Right cardiac atrium (tissue), 5 donors: ENCODE results near the gene SNTG2. TPM values are rescaled to one million over a fixed set of nuclear protein-coding genes. Genes with fewer than 3 reads are reported as not detected.

Experiments
- ATAC-seq, 2 donors: fragments of 200-7000 bp; cut with Tn5 transposase; one replicate each; pipeline versions ENCODE4 v1.8.0 to v1.9.1; 2020; ENCODE audit warnings: moderate library complexity in 2 of 2, mild to moderate bottlenecking in 1 of 2
- DNase-seq, 3 donors: peaks; one replicate each; pipeline ENCODE4 v3.0.0-alpha.2; 2020
- H3K27ac ChIP-seq: one replicate; pipeline ENCODE4 v1.5.1; 2013; ENCODE audit warnings: mild to moderate bottlenecking, low read length, control low read depth, moderate library complexity
- H3K27me3 ChIP-seq: one replicate; pipeline ENCODE4 v1.6.1; 2013; ENCODE audit not compliant: control insufficient read depth, insufficient read depth
- H3K4me1 ChIP-seq: one replicate; pipeline ENCODE4 v1.6.1; 2013; ENCODE audit warnings: low read length; ENCODE audit not compliant: control insufficient read depth, insufficient read depth
- H3K4me3 ChIP-seq: one replicate; pipeline ENCODE4 v1.5.1; 2013; ENCODE audit warnings: low read length, control low read depth
- H3K9me3 ChIP-seq: one replicate; pipeline ENCODE4 v1.6.1; 2013; ENCODE audit warnings: low read length; ENCODE audit not compliant: control insufficient read depth
- WGBS: extraction: QIAGEN DNeasy Blood & Tissue Kit; methylation state at CpG from one replicate; pipeline ENCODE4 v1.1.7; 2013; 5-methylcytosine and 5-hydroxymethylcytosine counted together
- intact Hi-C, 4 donors: fragments of 100-400 bp; cut with DNase I; formaldehyde crosslinking; loops; one replicate each; pipeline versions ENCODE4 v1.11.0 to v1.14.0; 2022 to 2023
- polyA plus RNA-seq: library from polyadenylated mRNA; stranded (reverse); fragments of 200-250 nt; gene quantifications from one replicate; pipeline ENCODE4 v1.2.3, GENCODE V29; 2013
- total RNA-seq, 4 donors: library from RNA; stranded (reverse); fragmentation: NEBNext Ultra II Directional; extraction: Animal tissue kit (Norgen Biotek cat#: 25700); gene quantifications; one replicate each; pipeline ENCODE4 v1.2.1, GENCODE V29; 2021
- donor health status: healthy with polysubstance abuse.
- donor health status: DM: no; HTN: yes; CAD: no.
- donor health status: DM: no; HTN: no; CAD: no.
- donor health status: DM: no; HTN: yes; CAD: no; lungs with severe emphysema.
- donor health status: DM: yes; HTN: yes; CAD: no.

The SNTG2 gene
- total and polyA plus RNA-seq, 5 donors: 0.34 to 2.0 (median 0.93) TPM; not detected in 1

DNA sequence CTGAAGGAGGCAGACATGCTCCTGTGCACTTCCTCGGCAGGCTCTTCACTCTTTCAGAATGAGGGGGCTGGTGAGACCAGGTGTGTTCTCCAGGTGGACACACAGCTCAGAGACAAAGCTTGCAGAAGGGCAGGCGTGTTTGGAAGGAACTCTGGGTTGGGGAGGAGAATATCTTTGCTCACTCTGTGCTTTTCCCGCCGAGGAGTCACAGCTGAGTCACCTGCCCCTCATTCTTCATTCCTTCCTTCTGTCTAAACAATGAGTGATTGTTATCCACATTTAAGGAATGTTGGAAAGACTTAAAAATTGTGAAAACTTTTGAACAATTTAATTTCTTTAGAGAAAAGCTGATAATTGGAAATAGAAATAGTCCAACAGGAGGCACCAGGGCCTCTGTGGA, 336.3 kb downstream of the SNTG2 start:
- Histone ChIP-seq H3K4me3 (no peak overlapping the region), H3K4me1 (no peaks in the 10 kb centered on the region), H3K27me3 (no peaks in the 10 kb centered on the region), H3K9me3 (no peaks in the 10 kb centered on the region), H3K27ac (no peak overlapping the region)
- DNase-seq (no peak), ATAC-seq (no peak)
- intact Hi-C loops: no loop called here
- WGBS: 81% methylated on average over 4 of the region's 4 CpGs

DNA sequence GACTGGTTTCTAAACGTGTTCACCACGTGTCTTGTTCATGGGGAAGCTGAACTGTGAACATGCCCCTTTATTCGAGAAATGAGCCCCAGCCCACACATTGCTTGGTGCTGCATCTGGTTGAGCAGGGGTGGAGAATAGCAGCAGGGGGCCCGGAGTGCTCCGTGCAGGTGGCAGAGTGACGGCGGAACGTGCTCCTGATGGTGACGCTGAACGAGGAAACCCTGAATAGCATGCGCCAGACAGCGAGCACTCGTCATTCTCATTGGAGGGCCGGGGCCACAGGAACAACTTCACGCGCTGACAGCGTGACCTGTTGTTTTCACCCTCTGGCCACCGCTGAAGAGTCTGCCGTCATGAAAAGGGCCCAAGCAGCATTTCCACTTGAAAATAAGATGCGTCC, 336.8 kb downstream of the SNTG2 start:
- WGBS: 88% methylated on average over 20 of the region's 20 CpGs
- H3K4me3 ChIP-seq: no peak overlapping the region
- no peaks in the 10 kb centered on the region for H3K27me3 ChIP-seq
- intact Hi-C loops: no loop called here
- no peak for DNase-seq
- no peaks in the 10 kb centered on the region for H3K4me1 ChIP-seq
- no peak overlapping the region for H3K27ac ChIP-seq
- ATAC-seq: no peak
- no peaks in the 10 kb centered on the region for H3K9me3 ChIP-seq

DNA sequence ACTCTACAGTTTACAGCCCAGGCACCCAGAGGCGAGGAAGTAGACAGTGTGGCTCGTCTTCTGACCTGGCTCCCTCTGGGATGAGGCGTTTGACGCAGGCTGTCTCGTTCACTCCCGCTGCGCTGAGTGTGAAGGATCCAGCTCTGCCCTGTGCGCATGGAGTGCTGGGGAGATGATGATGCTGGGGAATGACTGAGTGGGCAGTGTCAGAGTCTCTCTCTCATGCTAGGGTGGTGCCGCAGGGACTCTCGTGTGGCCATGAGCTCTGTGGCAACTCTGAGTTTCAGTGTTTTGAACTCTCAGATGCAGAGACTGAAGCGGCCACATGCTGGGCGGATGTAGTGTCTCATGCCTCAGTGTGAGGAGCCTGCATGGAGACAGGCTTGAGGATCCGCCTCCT, 344.3 kb downstream of the SNTG2 start:
- no peak for DNase-seq
- WGBS: 88% methylated on average over 13 of the region's 13 CpGs
- no peaks in the 10 kb centered on the region for H3K9me3 ChIP-seq
- no peak overlapping the region for H3K4me3 ChIP-seq
- H3K27me3 ChIP-seq: no peaks in the 10 kb centered on the region
- ATAC-seq: no peak
- intact Hi-C loops: no loop called here
- no peak overlapping the region for H3K27ac ChIP-seq
- H3K4me1 ChIP-seq: no peaks in the 10 kb centered on the region

DNA sequence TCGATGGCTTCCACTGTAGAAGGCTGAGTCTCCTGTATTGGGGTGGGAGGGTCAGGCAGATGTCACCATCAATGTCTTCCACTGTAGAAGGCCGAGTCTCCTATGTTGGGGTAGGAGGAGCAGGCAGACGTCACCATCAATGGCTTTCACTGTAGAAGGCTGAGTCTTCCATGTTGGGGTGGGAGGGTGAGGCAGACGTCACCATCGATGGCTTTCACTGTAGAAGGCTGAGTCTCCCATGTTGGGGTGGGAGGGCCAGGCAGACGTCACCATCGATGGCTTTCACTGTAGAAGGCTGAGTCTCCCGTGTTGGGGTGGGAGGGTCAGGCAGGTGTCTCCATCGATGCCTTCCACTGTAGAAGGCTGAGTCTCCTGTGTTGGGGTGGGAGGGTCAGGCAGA, 345.1 kb downstream of the SNTG2 start:
- no peaks in the 10 kb centered on the region for H3K4me1 ChIP-seq
- intact Hi-C loops: no loop called here
- no peak overlapping the region for H3K4me3 ChIP-seq
- DNase-seq (no peak), ATAC-seq (no peak)
- no peak overlapping the region for H3K27ac ChIP-seq
- H3K9me3 ChIP-seq: no peaks in the 10 kb centered on the region
- WGBS: 93% methylated on average over 9 of the region's 9 CpGs
- no peaks in the 10 kb centered on the region for H3K27me3 ChIP-seq

DNA sequence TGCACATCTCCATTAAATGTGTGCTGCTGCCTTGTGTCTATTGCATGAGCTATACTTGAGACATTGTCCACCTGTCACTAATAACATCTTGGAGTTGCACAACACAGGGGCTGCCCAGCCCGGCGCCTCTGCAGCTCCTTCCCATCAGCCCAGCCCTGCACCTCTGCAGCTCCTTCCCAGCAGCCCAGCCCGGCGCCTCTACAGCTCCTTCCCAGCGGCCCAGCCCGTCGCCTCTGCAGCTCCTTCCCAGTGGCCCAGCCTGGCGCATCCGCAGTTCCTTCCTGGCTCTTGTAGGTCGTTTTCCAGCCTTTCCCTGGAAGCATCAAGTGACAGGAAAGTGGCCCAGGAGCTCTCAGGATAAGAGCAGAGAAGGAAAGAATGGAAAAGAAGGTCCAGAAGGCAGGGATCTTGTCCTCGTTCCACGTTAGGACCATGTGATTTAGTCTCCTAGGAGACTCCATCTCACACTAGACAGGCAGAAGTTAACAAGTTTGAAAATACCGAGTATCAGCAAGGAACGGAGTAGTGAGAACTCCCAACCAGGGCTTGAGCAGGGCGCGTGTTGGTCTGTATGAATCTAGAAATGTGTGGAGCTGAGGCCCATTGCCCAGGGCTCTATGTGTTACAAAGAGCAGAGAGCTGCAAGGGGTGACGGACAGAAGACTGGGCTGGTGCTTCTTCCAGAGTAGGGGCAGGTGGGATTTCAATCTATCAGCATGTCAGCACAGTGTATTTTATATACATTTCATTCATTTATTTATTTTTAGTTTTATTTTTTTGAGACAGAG, 346.9 kb downstream of the SNTG2 start:
- Histone ChIP-seq H3K27ac (no peak overlapping the region), H3K27me3 (no peaks in the 10 kb centered on the region), H3K9me3 (no peaks in the 10 kb centered on the region), H3K4me1 (no peaks in the 10 kb centered on the region), H3K4me3 (no peak overlapping the region)
- no peak for ATAC-seq
- 75% methylated on average over 17 of the region's 17 CpGs for WGBS
- intact Hi-C loops: no loop called here
- no peak for DNase-seq

DNA sequence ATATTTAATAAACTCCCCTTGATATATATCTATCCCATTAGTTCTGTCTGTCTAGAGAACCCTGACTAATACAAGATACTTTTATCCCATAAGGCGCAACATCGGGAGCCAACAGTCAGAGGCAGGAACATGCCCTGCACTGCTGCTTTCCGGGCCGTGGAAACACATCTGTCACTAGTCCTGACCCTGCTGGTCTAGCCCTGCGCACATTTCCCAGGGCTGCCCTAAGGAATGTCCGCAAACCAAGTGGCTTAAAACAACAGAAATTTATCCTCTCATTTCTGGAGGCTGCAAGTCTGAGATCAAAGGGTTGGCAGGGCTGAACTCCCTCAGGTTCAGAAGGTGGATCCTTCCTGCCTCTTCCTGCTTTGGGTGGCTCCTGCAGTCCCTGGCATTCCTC, 348.4 kb downstream of the SNTG2 start:
- Histone ChIP-seq H3K27ac (no peak overlapping the region), H3K9me3 (no peaks in the 10 kb centered on the region), H3K27me3 (no peaks in the 10 kb centered on the region), H3K4me3 (no peak overlapping the region), H3K4me1 (no peaks in the 10 kb centered on the region)
- intact Hi-C loops: no loop called here
- DNase-seq (no peak), ATAC-seq (no peak)
- WGBS: 91% methylated on average over 6 of the region's 6 CpGs

DNA sequence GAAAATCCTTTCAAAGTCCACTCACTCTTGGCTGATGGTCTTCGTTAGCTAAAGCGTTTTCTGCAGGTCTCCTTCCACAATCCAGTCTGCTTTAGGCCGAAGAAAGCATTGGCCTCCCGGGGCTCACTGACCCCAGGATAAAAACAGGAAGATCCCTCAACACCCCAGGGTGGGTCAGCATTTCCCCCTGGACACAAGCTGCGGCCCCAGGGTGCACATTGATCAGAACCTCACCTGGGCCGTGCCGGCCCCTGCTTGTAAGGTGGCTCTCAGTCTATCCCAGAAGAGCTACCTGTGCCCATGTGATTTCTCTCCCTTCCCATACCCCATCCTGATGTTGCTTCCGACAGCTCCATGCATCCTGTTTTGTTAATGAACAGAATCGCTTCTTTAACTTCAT, 349.6 kb downstream of the SNTG2 start:
- H3K9me3 ChIP-seq: no peaks in the 10 kb centered on the region
- DNase-seq (no peak), ATAC-seq (no peak)
- no peak overlapping the region for H3K4me3 ChIP-seq
- no peaks in the 10 kb centered on the region for H3K4me1 ChIP-seq
- H3K27me3 ChIP-seq: no peaks in the 10 kb centered on the region
- intact Hi-C loops: no loop called here
- no peak overlapping the region for H3K27ac ChIP-seq
- 84% methylated on average over 9 of the region's 9 CpGs for WGBS

DNA sequence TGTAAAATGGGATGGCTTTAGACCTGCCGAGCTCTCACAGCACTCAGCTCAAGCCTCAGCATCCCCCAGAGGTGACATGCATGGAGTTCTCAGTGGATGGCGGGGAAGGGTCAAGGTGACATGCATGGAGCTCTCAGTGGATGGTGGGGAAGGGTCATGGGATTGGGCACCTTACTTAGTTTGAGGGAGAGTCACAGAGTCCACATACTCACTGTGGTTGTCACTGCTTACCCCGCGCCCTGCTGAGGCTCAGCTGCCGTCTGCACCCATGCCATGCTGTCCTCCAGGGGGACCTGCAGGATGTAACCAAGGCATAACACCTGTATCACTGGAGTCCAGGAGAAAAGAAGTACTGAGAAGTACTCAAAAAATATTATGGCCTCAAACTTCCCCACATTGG, 350.4 kb downstream of the SNTG2 start:
- DNase-seq (no peak), ATAC-seq (no peak)
- no peaks in the 10 kb centered on the region for H3K9me3 ChIP-seq
- intact Hi-C loops: no loop called here
- no peak overlapping the region for H3K4me3 ChIP-seq
- no peaks in the 10 kb centered on the region for H3K4me1 ChIP-seq
- no peaks in the 10 kb centered on the region for H3K27me3 ChIP-seq
- H3K27ac ChIP-seq: no peak overlapping the region
- 89% methylated on average over 5 of the region's 5 CpGs for WGBS

DNA sequence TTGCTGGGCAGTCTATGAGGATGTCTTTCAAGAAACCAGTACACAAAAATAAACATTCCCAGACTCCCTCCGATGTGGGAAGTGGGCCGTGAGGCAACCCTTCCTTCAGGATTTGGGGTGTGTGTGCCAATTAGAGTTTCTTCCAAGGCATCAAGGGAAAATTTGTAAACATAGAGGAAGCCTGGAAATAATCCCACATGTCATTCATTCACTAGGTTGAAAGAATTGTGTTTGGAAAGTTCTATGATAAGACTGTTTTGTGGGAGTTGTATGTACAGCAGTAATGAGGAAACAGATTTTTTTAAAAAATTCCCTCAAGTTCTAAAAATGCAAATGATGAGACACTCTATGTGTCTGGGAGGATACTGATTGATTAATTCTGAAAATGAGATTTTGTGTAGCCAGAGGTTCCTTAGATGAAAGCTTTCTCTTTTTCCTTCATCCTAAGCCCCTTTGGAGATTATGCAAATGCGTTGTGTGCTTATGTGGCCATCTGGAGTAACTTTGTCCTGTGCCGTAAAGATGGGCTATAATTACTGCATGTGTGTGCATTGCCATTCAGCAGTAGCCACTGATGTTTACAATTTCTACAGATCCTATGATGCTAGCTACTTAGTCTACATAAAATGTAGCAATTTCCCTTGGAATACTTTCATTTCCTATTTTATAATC, 354.8 kb downstream of the SNTG2 start:
- Histone ChIP-seq H3K27me3 (no peaks in the 10 kb centered on the region), H3K9me3 (no peaks in the 10 kb centered on the region), H3K4me3 (no peak overlapping the region), H3K4me1 (no peaks in the 10 kb centered on the region), H3K27ac (no peak overlapping the region)
- 53% methylated on average over 4 of the region's 4 CpGs for WGBS
- DNase-seq (no peak), ATAC-seq (no peak)
- intact Hi-C loops: no loop called here

DNA sequence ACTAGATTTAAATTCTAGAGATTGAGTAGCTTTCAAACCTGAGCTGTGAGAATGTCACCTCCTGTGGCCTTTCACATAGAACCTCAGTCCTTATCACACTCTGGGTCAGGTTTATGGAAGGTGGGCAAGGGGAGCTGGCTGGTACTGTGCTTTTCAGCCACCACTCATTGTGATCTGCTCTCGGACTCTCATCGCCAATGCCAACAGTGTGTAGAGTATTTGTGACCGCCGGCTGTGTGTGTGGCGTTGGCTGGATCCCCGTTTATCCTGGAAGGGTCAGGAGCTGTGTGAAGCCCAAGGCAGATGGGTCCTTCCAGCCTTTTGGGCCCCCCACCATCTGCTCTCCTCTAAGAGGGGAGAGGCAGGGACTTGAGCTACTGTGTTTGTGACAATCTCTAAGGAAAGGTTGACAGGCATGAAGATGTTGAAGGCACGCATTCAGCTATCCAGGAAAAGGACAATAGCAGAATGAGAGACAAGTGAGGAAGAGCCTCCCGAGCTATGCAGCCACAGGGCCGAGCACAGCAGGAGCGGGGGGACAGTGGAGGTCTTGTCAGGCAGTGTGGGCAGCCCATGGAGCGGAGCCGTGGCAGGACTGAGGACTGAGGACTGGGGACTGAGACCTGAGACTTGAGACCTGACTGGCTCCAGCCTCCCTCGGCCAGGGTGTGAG, 355.5 kb downstream of the SNTG2 start:
- no peaks in the 10 kb centered on the region for H3K4me1 ChIP-seq
- no peak overlapping the region for H3K27ac ChIP-seq
- H3K4me3 ChIP-seq: no peak overlapping the region
- H3K9me3 ChIP-seq: no peaks in the 10 kb centered on the region
- DNase-seq (no peak), ATAC-seq (peak in 1 of 2 donors; percentile 19)
- WGBS: 82% methylated on average over 13 of the region's 13 CpGs
- intact Hi-C loops: no loop called here
- no peaks in the 10 kb centered on the region for H3K27me3 ChIP-seq
